Neural progenitor cell (in vitro differentiated cells): ENCODE results near the gene NCKAP5.

Experiments used
- CTCF ChIP-seq: fragments of 200-600 bp; sonication (generic); IDR thresholded peaks from 2 replicates; pipeline ENCODE4 v1.5.1; 2017; ENCODE audit warnings: antibody characterized with exemption, mild to moderate bottlenecking
- EZH2 ChIP-seq: fragments of 200-600 bp; sonication (generic); IDR thresholded peaks from 2 replicates; pipeline ENCODE4 v1.6.1; 2017; ENCODE audit warnings: antibody characterized with exemption, mild to moderate bottlenecking, moderate library complexity
- EZH2phosphoT487 ChIP-seq: fragments of 200-600 bp; sonication (generic); IDR thresholded peaks from 2 replicates; pipeline ENCODE4 v1.6.1; 2017; ENCODE audit warnings: antibody characterized with exemption

DNA sequence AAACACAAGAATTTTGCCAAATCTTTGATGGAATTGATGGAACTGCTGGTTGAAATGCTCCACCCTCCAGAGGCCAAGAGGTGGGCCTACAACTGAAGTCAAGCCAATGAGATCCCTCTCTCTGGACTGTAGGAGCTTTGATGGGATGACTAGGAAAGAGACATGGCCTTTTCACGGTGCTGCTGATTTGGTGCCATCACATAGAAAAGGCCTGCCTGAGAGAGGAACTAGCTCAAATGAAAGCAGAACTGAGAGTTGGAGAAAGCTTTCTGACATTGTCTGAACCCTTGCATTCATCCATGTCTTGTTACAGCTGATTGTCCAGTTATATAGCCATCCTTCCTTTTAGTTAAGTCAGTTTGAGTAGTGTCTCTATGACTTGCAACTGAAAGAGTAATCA lies 614.5 kb downstream of the NCKAP5 start:
- TF ChIP-seq CTCF (no peak), EZH2phosphoT487 (no peak), EZH2 (no peak)
